CD14-positive monocyte (primary cell): Measurements from ENCODE around the gene SSB. TPM values are rescaled to one million over a fixed set of nuclear protein-coding genes. Genes with fewer than 3 reads are reported as not detected.

Source experiments
- DNase-seq, 3 donors: peaks; one replicate each; pipeline ENCODE4 v3.0.0-alpha.2; 2011 to 2022
- H2AFZ ChIP-seq: 2 replicates; pipeline ENCODE4 v1.6.0; 2012; ENCODE audit warnings: mild to moderate bottlenecking, low read depth, low read length, inconsistent platforms; ENCODE audit not compliant: insufficient read depth, poor library complexity, severe bottlenecking
- H3K27ac ChIP-seq, 2 donors: 1 replicate in 1 of 2; 2 replicates in 1 of 2; pipeline ENCODE4 v1.5.1; 2012 to 2013; ENCODE audit warnings: low read length in 2 of 2, control low read depth in 1 of 2, inconsistent platforms in 1 of 2, low read depth in 1 of 2, mild to moderate bottlenecking in 1 of 2
- H3K27me3 ChIP-seq, 2 donors: one replicate each; pipeline versions ENCODE4 v1.6.0 to v1.6.1; 2011 to 2013; ENCODE audit warnings: low read length in 2 of 2; ENCODE audit not compliant: control insufficient read depth in 2 of 2, insufficient read depth in 2 of 2
- H3K36me3 ChIP-seq, 2 donors: replicated peaks in 1 of 2; 1 replicate in 1 of 2; 2 replicates in 1 of 2; pipeline versions ENCODE4 v1.5.1 to v1.6.1; 2012 to 2013; ENCODE audit warnings: low read length in 2 of 2, control low read depth in 1 of 2, inconsistent platforms in 1 of 2, mild to moderate bottlenecking in 1 of 2; ENCODE audit not compliant: insufficient read depth in 2 of 2, control insufficient read depth in 1 of 2
- H3K4me1 ChIP-seq, 2 donors: 1 replicate in 1 of 2; 2 replicates in 1 of 2; pipeline versions ENCODE4 v1.5.1 to v1.6.1; 2012 to 2013; ENCODE audit warnings: low read length in 2 of 2, control low read depth in 1 of 2, inconsistent platforms in 1 of 2, mild to moderate bottlenecking in 1 of 2, moderate library complexity in 1 of 2; ENCODE audit not compliant: insufficient read depth in 2 of 2, control insufficient read depth in 1 of 2
- H3K4me2 ChIP-seq: replicated peaks from 2 replicates; pipeline ENCODE3; 2012; ENCODE audit warnings: low read length, moderate library complexity, mild to moderate bottlenecking; ENCODE audit not compliant: poor library complexity, severe bottlenecking; ENCODE audit errors: extremely low read depth
- H3K4me3 ChIP-seq, 3 experiments: fragments of 200-600 bp in 1 of 3; sonication (generic) in 1 of 3; replicated peaks in 1 of 3; 1 replicate in 2 of 3; 2 replicates in 1 of 3; pipeline ENCODE4 v1.5.1; 2011 to 2013; ENCODE audit warnings: low read length in 3 of 3, mild to moderate bottlenecking in 3 of 3, control low read depth in 2 of 3, low read depth in 2 of 3, inconsistent platforms in 1 of 3, moderate library complexity in 1 of 3
- H3K79me2 ChIP-seq: 2 replicates; pipeline ENCODE4 v1.6.0; 2012; ENCODE audit warnings: mild to moderate bottlenecking, control low read depth, inconsistent platforms, low read length, moderate library complexity; ENCODE audit not compliant: insufficient read depth
- H3K9ac ChIP-seq: 2 replicates; pipeline ENCODE4 v1.6.0; 2017; ENCODE audit warnings: low read length, mild to moderate bottlenecking; ENCODE audit not compliant: insufficient read depth, poor library complexity, severe bottlenecking
- H3K9me3 ChIP-seq, 2 donors: replicated peaks in 1 of 2; 1 replicate in 1 of 2; 2 replicates in 1 of 2; pipeline versions ENCODE4 v1.5.1 to v1.6.1; 2012 to 2013; ENCODE audit warnings: low read length in 2 of 2, control low read depth in 1 of 2; ENCODE audit not compliant: control insufficient read depth in 1 of 2, insufficient read depth in 1 of 2
- H4K20me1 ChIP-seq: 2 replicates; pipeline ENCODE4 v1.6.0; 2012; ENCODE audit warnings: mild to moderate bottlenecking, low read length, control low read depth, moderate library complexity; ENCODE audit not compliant: insufficient read depth
- H3K27ac Mint-ChIP-seq, 7 donors: one replicate each; pipeline ENCODE4 v1.8.0; 2020; ENCODE audit warnings: mild to moderate bottlenecking in 7 of 7, mixed read lengths in 7 of 7, moderate library complexity in 6 of 7, inconsistent platforms in 2 of 7
- H3K27me3 Mint-ChIP-seq, 3 donors: one replicate each; pipeline ENCODE4 v1.8.0; 2021 to 2022; ENCODE audit warnings: low read depth in 3 of 3, mild to moderate bottlenecking in 3 of 3, mixed read lengths in 3 of 3, moderate library complexity in 3 of 3, inconsistent platforms in 1 of 3
- H3K36me3 Mint-ChIP-seq, 2 donors: one replicate each; pipeline ENCODE4 v1.8.0; 2020; ENCODE audit warnings: mixed read lengths in 2 of 2, inconsistent platforms in 1 of 2, mild to moderate bottlenecking in 1 of 2
- H3K4me1 Mint-ChIP-seq: one replicate; pipeline ENCODE4 v1.8.0; 2020; ENCODE audit warnings: mild to moderate bottlenecking, mixed read lengths
- H3K4me3 Mint-ChIP-seq, 2 donors: one replicate each; pipeline ENCODE4 v1.8.0; 2020; ENCODE audit warnings: mild to moderate bottlenecking in 2 of 2, mixed read lengths in 2 of 2, moderate library complexity in 1 of 2
- H3K9me3 Mint-ChIP-seq, 7 donors: one replicate each; pipeline ENCODE4 v1.8.0; 2020 to 2022; ENCODE audit warnings: mixed read lengths in 7 of 7, mild to moderate bottlenecking in 6 of 7, moderate library complexity in 6 of 7, inconsistent platforms in 2 of 7
- WGBS: methylation state at CpG from one replicate; pipeline ENCODE4 v1.1.5; 2013; ENCODE audit warnings: missing lambda C conversion rate; ENCODE audit not compliant: insufficient coverage; 5-methylcytosine and 5-hydroxymethylcytosine counted together
- intact Hi-C, 2 donors: fragments of 100-400 bp; cut with micrococcal nuclease; formaldehyde crosslinking; loops; one replicate each; pipeline versions ENCODE4 v1.15.0 to v1.15.1; 2023
- polyA plus RNA-seq, 3 donors: library from polyadenylated mRNA; depleted of rRNA in 1 of 3; unstranded in 2 of 3; stranded (reverse) in 1 of 3; fragments of 300-500 nt in 2 of 3; fragments of >200 nt in 1 of 3; fragmentation: Illumina TruSeq in 2 of 3; gene quantifications; 1 replicate in 2 of 3; 2 replicates in 1 of 3; pipeline ENCODE4 v1.2.3, GENCODE V29; 2012 to 2021
- TF ChIP-seq, protein P1 (sequence below): fragments of 200-600 bp; IDR thresholded peaks from one replicate; pipeline ENCODE4 v1.8.0; 2022; ENCODE audit warnings: antibody characterized with exemption, mild to moderate bottlenecking

Gene SSB
- polyA plus RNA-seq, 3 donors = 32.6 to 88.7 (median 60.2) TPM

DNA sequence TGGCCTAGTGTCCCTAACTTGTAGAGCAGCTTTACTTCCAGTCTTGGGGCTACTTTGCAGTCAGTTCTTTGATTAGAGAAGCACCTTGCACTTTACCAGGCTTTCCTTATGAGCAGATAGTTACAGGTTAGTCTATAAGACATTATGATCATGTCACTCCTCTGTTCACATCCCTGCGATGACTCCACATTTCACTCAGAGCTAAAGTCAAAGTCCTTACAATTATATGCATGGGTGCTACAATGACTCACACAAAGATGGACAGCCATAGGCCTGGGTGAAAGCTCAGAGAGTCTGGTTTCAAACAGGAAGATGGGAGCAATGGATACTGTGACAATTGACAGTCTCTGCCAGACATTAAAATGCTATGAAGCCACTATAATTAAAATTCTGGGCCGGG lies 27.1 kb upstream of the SSB start:
- Histone ChIP-seq H4K20me1 (no peaks in the 10 kb centered on the region), H3K4me1 (peaks cover 22 to 25% of the 10 kb centered on the region in 2 donors), H3K27me3 (peaks cover 16 to 24% of the 10 kb centered on the region in 2 donors), H2AFZ (peak overlapping the region; percentile 5), H3K79me2 (no peaks in the 10 kb centered on the region), H3K4me3 (no peak overlapping the region), H3K9me3 (peaks cover 3 to 7% of the 10 kb centered on the region in 2 donors), H3K27ac (no peak overlapping the region), H3K4me2 (no peak overlapping the region), H3K36me3 (no peaks in the 10 kb centered on the region), H3K9ac (no peak overlapping the region)
- 100% methylated on average over 1 of the region's 2 CpGs for WGBS
- Mint-ChIP-seq H3K4me3 (no peak overlapping the region), H3K9me3 (peaks cover 0 to 16% (median 0%) of the 10 kb centered on the region in 7 donors), H3K27me3 (peaks cover 15 to 26% (median 24%) of the 10 kb centered on the region in 3 donors), H3K4me1 (peaks cover 30% of the 10 kb centered on the region), H3K27ac (no peak overlapping the region), H3K36me3 (no peaks in the 10 kb centered on the region)
- intact Hi-C loops = no loop called here
- TF ChIP-seq, protein P1, sequence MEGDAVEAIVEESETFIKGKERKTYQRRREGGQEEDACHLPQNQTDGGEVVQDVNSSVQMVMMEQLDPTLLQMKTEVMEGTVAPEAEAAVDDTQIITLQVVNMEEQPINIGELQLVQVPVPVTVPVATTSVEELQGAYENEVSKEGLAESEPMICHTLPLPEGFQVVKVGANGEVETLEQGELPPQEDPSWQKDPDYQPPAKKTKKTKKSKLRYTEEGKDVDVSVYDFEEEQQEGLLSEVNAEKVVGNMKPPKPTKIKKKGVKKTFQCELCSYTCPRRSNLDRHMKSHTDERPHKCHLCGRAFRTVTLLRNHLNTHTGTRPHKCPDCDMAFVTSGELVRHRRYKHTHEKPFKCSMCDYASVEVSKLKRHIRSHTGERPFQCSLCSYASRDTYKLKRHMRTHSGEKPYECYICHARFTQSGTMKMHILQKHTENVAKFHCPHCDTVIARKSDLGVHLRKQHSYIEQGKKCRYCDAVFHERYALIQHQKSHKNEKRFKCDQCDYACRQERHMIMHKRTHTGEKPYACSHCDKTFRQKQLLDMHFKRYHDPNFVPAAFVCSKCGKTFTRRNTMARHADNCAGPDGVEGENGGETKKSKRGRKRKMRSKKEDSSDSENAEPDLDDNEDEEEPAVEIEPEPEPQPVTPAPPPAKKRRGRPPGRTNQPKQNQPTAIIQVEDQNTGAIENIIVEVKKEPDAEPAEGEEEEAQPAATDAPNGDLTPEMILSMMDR = no peak
- no peak for DNase-seq

DNA sequence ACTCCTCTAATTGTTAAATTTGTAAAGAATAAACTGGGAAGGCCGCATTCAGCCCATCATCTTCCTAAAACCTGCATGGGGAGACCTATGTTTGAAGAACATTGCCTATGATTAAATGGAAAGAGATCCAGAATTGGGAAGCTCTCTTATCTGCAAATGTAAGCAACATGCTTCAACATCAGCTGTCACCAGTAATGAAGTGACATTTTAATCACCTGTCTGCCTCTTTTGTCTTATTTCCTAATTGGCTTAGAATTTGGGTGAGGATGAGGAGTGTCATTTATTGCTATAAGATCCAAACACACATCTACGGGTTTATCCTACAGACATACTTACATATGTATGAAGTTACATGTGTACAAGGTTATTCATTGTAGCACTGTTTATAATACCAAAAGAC lies 26.0 kb upstream of the SSB start:
- H3K4me3 ChIP-seq = no peak overlapping the region
- Mint-ChIP-seq H3K4me3 (no peak overlapping the region), H3K4me1 (peaks cover 23% of the 10 kb centered on the region), H3K36me3 (no peaks in the 10 kb centered on the region), H3K27me3 (peaks cover 13 to 20% (median 17%) of the 10 kb centered on the region in 3 donors), H3K9me3 (peaks cover 0 to 16% (median 0%) of the 10 kb centered on the region in 7 donors), H3K27ac (no peak overlapping the region)
- WGBS = no CpG with 5 or more reads among the region's 2 CpGs
- intact Hi-C loops = no loop called here
- H3K4me1 ChIP-seq = peaks cover 20 to 22% of the 10 kb centered on the region in 2 donors
- H3K79me2 ChIP-seq = no peaks in the 10 kb centered on the region
- TF ChIP-seq, protein P1 = no peak
- peaks cover 10 to 20% of the 10 kb centered on the region in 2 donors for H3K27me3 ChIP-seq
- H4K20me1 ChIP-seq = no peaks in the 10 kb centered on the region
- DNase-seq = no peak
- H3K9ac ChIP-seq = no peak overlapping the region
- no peak overlapping the region for H2AFZ ChIP-seq
- no peaks in the 10 kb centered on the region for H3K36me3 ChIP-seq
- no peak overlapping the region for H3K4me2 ChIP-seq
- H3K27ac ChIP-seq = no peak overlapping the region
- H3K9me3 ChIP-seq = peaks cover 3 to 5% of the 10 kb centered on the region in 2 donors
